Renal cortex interstitium (tissue), 11 donors: Measurements from ENCODE around the gene ENG. TPM values are rescaled to one million over a fixed set of nuclear protein-coding genes. Genes with fewer than 3 reads are reported as not detected.
"Not testable (repeated sequence)": the region's sequence is repeated elsewhere in the genome, so short reads cannot be mapped to it uniquely, and the experiment has no call there.

Experiments
- DNase-seq, 11 donors: peaks; one replicate each; pipeline ENCODE4 v3.0.0-alpha.2; 2013; ENCODE audit warnings: low read depth in 9 of 11, low spot score in 4 of 11; ENCODE audit errors: extremely low read depth in 1 of 11
- polyA plus RNA-seq, 3 donors: library from polyadenylated mRNA; unstranded; fragments of 120-200 nt; gene quantifications; one replicate each; pipeline ENCODE4 v1.2.1, GENCODE V29; 2013; ENCODE audit not compliant: insufficient read length in 3 of 3

ENG gene
- polyA plus RNA-seq, 3 donors = 75.7 to 92.9 (median 83.7) TPM

- no peak for DNase-seq
Measured at GRCh38 chr9:127870887-127871286, 16.4 kb upstream of the ENG start.

DNA sequence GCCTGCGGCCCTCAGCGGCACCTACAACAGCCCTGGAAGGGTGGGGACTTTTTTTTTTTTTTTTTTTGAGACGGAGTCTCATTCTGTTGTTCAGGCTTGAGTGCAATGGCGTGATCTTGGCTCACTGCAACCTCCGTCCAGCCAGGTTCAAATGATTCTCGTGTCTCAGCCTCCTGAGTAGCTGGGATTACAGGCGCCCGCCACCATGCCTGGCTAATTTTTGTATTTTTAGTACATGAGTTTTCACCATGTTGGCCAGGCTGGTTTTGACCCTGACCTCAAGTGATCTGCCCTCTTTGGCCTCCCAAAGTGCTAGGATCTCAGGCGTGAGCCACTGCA is 15.7 kb upstream of the ENG start:
- not testable (repeated sequence) for DNase-seq

GRCh38 chr9:127869310-127870152 is 15.1 kb upstream of the ENG start:
- DNase-seq = peak in 8 of 11 donors; percentile 59 to 76 (median 69)

DNA sequence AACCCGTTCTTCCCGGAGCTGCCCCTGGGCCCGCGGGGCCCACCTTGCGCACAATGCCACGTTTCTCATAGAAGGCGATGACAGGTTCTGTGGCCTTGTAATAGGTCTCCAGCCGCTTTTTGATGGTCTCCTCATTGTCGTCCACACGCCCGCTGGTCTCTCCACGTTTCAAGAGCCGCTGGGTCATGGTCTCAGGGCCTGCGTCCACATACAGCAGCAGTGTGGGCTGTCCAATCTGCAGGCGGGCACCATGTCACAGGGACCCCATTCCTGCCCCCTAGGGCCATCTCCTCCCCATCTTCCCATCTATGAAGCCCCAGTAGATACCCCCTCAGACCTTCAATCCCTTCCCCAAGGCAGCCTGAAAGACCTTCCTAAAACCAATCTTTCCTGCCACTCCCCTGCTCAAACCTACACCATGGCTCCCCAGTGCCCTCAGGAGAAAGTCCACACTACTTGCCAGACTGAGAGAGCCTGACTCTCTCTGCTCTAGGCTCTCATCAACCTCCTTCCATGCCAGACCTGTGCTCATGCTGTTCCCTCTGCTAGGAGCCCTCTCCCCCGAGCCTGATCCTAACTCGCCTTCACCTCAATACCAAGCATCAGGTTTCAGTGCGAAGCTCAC is 13.9 kb upstream of the ENG start:
- DNase-seq = no peak

DNA sequence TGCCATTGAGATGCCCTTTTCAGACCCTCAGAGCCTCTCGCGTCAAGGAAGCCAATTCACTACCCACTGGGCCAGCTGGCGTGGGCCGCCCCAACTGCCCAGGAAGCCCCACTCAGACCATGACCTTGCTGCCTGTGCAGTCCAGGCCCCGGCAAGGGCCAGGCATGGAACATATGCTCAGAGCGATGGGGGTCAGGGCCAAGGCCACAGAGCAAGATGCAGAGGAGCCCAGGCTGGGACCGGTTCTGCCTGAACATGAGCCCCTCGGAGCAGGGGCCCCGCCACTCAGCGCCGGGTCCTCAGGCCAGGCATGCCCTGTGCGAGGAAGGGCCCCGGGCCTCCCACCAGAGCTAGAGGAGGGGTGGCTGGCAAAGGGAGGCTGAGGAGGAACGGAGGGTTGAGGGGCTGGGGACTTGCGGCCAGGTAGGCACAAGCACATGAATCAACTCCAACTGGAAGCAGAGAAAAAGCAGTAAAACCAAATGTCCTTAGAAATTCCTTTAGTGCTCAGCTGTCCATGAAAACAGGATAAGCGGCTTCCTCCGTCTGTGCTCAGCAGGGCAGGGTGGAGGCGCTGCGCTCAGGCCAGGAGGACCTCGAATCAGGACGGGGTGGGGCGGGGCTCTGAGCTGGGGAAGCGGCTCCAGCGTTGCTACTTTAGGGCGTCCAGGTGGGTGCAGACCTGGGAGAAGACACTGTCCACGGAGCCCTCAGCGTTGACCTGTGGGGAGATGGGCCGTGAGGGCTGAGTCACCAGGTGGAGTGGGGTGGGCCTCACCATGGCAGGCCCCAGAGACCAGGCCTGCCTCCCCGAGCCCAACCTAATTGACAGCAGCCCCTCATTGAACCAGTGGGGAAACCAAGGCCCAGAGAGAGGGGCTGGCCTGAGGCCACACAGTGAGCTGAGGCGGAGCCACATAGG is 13.2 kb upstream of the ENG start:
- no peak for DNase-seq

DNA sequence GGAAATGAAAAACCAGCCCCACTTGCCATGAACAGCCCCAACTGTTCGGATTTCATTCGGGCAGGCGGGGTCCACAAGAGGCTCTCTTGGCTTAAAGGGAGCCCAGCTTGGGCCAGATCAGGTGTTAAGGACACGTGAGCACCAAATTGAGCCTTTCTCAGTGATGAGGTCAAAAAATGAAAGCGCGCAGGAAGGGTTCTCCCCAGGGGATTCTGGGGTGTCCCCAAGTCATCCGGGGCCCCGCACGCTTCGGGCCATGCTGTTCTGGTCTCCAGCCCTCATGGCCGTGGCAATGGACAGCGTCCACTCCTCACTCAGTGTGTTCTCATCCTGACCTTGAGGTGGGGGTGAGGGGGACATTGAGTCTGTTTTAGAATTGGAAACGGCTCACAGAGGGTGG is 12.1 kb upstream of the ENG start:
- DNase-seq = no peak

DNA sequence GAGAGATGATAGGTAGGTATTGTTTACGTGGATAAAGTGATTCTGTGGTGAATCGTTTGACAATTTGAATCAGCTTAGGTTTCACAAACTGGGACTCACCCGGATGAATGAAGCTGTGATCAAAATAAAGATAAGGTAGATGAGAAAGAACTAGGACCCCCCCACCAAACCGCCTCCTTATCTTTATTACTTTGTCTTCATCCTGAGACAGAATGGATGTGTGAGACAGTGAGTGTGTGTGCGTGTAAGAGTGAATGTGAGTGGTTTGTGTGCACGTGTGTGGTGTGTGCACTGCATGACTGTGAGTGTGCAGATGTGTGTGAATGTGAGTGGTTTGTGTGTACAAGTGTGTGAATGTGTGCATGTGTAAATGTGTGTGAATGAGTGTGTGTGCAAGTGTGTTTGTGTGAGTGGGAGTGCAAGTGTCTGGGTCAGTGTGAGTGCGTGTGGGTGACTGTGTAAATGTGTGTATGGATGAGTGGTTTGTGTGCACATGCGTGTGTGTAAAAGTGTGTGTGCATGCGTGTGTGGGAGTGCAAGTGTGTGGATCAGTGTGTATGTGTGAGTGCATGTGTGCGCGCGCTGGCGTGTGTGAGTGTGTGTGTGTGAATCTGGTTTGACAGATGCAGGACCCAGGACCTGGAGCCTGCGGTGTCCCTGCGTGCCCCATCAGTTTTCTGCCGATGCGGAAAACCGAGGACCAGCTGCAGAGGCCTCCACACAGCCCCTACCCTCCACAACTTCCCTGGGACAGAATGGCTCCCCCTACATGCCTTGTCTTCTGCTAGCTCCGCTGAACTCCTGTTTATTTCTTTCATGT is 11.4 kb upstream of the ENG start:
- DNase-seq = no peak

- no peak for DNase-seq
Measured at GRCh38 chr9:127863191-127863621, 8.7 kb upstream of the ENG start.

DNA sequence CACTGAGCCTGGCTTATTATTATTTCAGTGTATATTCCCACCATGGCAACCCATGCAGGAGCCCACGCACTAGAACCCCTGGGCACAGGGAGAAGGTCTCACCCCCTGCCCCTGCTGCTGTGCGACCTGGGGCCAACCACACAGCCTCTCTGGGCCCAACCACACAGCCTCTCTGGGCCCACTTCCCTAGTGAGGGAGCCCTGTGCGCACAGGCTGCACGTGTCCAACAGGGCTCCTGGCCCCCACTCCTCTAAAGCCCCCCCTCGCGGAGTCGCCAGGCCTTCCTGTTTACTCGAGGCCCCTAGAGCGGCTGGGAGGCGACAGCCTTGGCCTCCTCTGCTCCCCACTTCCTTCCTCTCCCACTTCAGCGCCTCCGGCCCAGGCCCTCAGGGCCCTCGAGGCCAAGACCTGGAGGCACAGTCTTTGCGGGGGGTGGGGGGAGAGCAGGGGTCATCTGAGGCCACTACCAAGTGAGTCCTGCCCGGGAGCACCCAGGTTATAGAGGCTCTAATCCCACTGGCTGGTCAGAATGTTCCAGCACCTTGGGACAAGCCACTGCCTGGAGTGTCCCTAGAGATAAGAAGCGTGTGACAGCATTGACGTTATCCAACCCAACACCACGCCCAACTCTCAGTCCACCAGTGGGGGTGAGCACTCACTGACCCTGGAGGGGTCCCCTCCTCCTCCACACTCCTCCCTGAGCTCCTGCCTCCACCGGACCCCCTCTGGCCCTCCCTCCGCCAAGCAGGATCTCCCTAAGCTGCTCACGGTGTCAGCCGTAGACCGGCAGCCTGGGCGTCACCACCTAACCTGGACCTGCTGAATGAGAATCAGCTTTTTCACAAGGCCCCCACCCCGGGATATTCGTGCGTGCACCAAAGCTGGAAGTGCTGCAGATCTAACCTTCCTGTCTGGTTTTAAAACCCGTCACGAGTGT is 7.9 kb upstream of the ENG start:
- DNase-seq = peak in 1 of 11 donors; percentile 57

GRCh38 chr9:127860779-127861178 is 6.3 kb upstream of the ENG start:
- no peak for DNase-seq

- no peak for DNase-seq
Measured at GRCh38 chr9:127860260-127860659, 5.8 kb upstream of the ENG start.

DNA sequence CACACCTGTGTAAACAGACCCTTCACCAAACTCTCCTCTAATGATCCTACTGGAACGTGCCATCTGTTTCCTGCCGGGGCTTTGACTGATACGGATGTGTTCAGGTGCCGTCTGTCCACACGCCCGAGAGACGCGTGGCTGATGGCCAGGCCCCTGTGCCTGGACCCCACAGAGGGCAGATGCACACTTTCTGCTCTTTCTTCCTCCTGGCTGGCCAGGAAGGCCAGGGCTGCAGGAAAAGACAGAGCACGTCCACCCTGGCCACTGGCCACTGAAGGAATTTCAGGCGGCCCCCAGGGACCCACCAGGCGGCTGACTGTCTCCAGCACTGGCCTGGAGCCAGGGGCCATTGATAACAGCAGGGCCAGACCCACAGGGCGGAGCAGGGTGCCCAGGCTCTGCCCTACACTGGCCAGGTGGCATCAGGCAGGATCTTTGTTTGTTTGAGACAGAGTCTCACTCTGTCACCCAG is 3.6 kb upstream of the ENG start:
- DNase-seq = no peak

DNA sequence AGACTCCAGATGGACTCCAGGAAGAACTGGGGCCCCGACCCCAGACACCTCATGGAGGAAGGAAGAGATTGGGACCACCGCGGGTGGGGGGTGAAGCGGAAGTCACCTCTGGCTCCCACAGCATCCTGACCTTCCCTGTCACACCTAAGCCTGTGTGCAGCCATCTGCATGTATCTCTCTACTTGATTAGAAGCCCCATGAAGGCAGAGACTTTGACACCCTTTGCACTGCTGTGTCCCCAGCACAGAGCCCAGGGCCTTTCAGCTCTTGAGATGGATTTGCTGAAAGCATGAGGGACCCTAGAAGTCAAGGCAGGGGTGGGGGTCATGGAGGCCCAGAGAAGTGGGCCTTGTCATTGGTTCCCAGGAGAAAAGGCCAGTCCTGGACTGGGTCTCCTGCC is 2.8 kb upstream of the ENG start:
- DNase-seq = no peak

GRCh38 chr9:127856729-127857116 is 2.3 kb upstream of the ENG start:
- no peak for DNase-seq

GRCh38 chr9:127856094-127856728 is 1.8 kb upstream of the ENG start:
- no peak for DNase-seq

DNA sequence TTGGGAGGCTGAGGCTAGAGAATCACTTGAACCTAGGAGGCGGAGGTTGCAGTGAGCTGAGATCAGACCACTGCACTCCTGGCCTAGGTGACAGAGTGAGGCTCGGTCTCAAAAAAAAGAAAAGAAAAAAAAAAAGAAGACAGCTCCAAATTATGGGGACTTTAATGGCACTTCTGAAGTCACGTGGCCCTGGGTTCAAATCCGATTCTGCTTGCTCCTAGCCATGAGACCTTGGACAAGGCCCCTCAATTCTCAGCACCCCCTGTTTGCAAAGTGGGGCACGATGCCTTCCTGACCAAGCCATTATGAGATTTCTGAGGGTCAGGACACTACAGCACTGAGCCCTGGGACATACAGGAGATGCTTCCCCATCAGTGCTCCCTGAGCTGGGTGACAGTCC is 1.1 kb upstream of the ENG start:
- DNase-seq = no peak

DNA sequence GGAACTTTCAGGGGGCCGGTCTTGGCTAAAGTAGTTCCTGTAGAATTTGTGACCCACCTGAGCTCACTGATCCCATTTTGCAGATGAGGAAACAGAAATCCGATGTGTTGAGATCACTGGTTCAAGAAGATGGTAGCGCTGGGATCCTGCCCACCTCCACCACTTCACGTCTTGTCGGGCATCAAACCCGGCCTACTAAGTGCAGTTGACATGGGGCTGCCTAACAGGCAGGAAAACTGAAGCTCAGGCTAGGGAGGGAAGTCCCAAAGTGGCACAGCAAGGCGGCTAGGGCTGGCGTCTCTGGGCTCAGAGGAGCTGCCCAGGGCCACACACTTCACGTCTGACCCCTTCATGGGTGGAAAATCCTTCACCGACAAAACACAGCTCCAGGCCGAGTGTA is 502 bp upstream of the ENG start:
- DNase-seq = no peak
